HepG2 (cell line): ENCODE results near the gene SPPL3. TPM values are rescaled to one million over a fixed set of nuclear protein-coding genes. Genes with fewer than 3 reads are reported as not detected.
"Not testable (repeated sequence)": the region's sequence is repeated elsewhere in the genome, so short reads cannot be mapped to it uniquely, and the experiment has no call there.

Experiments used
- ATAC-seq: fragments of 200-7000 bp; cut with Tn5 transposase; 3 replicates; pipeline ENCODE4 v1.9.1; 2020; ENCODE audit warnings: mild to moderate bottlenecking, moderate library complexity
- BruUV-seq: library from RNA; stranded (reverse); fragments of 400-500 nt; replicated peaks from 2 replicates; lab custom pipeline; 2021; lab: Mats Ljungman, UMichigan
- CTCF ChIA-PET: fragments of 300-600 bp; formaldehyde crosslinking; extraction: SDS; loops from one replicate; lab custom pipeline; 2021; ENCODE audit warnings: low total read pairs, inconsistent platforms, low intra/inter-chr PET ratio; lab: Yijun Ruan, JAX
- POLR2A ChIA-PET: fragments of 350-600 bp; sonication (Branson Sonifier 250); formaldehyde crosslinking; loops from one replicate; lab custom pipeline; 2020; ENCODE audit warnings: antibody characterized with exemption, inconsistent platforms; lab: Yijun Ruan, JAX
- DNase-seq: peaks from one replicate; pipeline ENCODE4 v3.0.0-alpha.2; 2015; ENCODE audit warnings: low spot score
- FAIRE-seq: peaks from 3 replicates; lab custom pipeline; 2011; peaks lifted over from hg19 to GRCh38; lab: Jason Lieb, UNC
- H2AFZ ChIP-seq: one replicate; pipeline ENCODE4 v1.6.1; 2011; ENCODE audit warnings: low read length, inconsistent platforms
- H3K27ac ChIP-seq: fragments of 300-600 bp; 3 replicates; pipeline ENCODE4 v1.8.0; 2011; ENCODE audit warnings: mixed run types, mild to moderate bottlenecking, mixed read lengths, low read length, inconsistent platforms; ENCODE audit not compliant: insufficient read depth; ENCODE audit errors: extremely low read length
- H3K27me3 ChIP-seq, 2 experiments: fragments of 200-600 bp in 1 of 2; 2 replicates in 1 of 2; 3 replicates in 1 of 2; pipeline versions ENCODE4 v1.6.0 to v1.8.0; 2011; ENCODE audit warnings: low read length in 2 of 2, mild to moderate bottlenecking in 2 of 2, moderate library complexity in 2 of 2, inconsistent platforms in 1 of 2; ENCODE audit not compliant: insufficient read depth in 2 of 2, control insufficient read depth in 1 of 2
- H3K36me3 ChIP-seq, 2 experiments: fragments of 200-600 bp in 1 of 2; replicated peaks in 1 of 2; 2 replicates in 1 of 2; 3 replicates in 1 of 2; pipeline versions ENCODE4 v1.5.1 to v1.8.0; 2011; ENCODE audit warnings: low read length in 2 of 2, inconsistent platforms in 1 of 2; ENCODE audit not compliant: insufficient read depth in 2 of 2, control insufficient read depth in 1 of 2
- H3K4me1 ChIP-seq: 2 replicates; pipeline ENCODE4 v1.5.1; 2012; ENCODE audit warnings: low read length, inconsistent platforms; ENCODE audit not compliant: insufficient read depth
- H3K4me2 ChIP-seq: 2 replicates; pipeline ENCODE4 v1.6.0; 2011; ENCODE audit warnings: low read depth, low read length, inconsistent platforms
- H3K4me3 ChIP-seq, 3 experiments: fragments of 200-600 bp in 1 of 3; sonication (generic), shearing (Covaris generic) in 1 of 3; replicated peaks in 1 of 3; 2 replicates each; pipeline ENCODE4 v1.5.1; 2011 to 2016; ENCODE audit warnings: low read length in 3 of 3, inconsistent platforms in 2 of 3, low read depth in 2 of 3, mild to moderate bottlenecking in 2 of 3, control low read depth in 1 of 3, mixed read lengths in 1 of 3; ENCODE audit not compliant: insufficient read depth in 1 of 3
- H3K79me2 ChIP-seq: one replicate; pipeline ENCODE4 v1.6.1; 2011; ENCODE audit warnings: low read length, inconsistent platforms; ENCODE audit not compliant: insufficient read depth
- H3K9ac ChIP-seq: 2 replicates; pipeline ENCODE4 v1.6.0; 2011; ENCODE audit warnings: mild to moderate bottlenecking, low read depth, low read length, inconsistent platforms; ENCODE audit not compliant: insufficient read depth
- H3K9me3 ChIP-seq: 2 replicates; pipeline ENCODE4 v1.5.1; 2012; ENCODE audit warnings: mild to moderate bottlenecking, low read length
- H4K20me1 ChIP-seq: 2 replicates; pipeline ENCODE4 v1.6.0; 2011; ENCODE audit warnings: inconsistent platforms, mild to moderate bottlenecking, low read length, moderate library complexity; ENCODE audit not compliant: insufficient read depth
- HIVEP1 ChIP-seq: sonication (generic); formaldehyde crosslinking; IDR thresholded peaks from 2 replicates; pipeline ENCODE4 v1.4.0; 2020; ENCODE audit warnings: mild to moderate bottlenecking, missing genetic modification reagents
- NFATC3 ChIP-seq: sonication (generic); formaldehyde crosslinking; IDR thresholded peaks from 2 replicates; pipeline ENCODE4 v1.5.1; 2020; ENCODE audit warnings: mild to moderate bottlenecking, missing genetic modification reagents
- NFYC ChIP-seq: IDR thresholded peaks from 2 replicates; pipeline ENCODE4 v1.6.1; 2016; ENCODE audit warnings: missing genetic modification reagents, missing compliant biosample characterization
- SMAD3 ChIP-seq: sonication (generic); formaldehyde crosslinking; IDR thresholded peaks from 2 replicates; pipeline ENCODE4 v1.4.0; 2020; ENCODE audit warnings: missing genetic modification reagents
- TARDBP ChIP-seq: sonication (generic); formaldehyde crosslinking; IDR thresholded peaks from 2 replicates; pipeline ENCODE4 v1.8.0; 2022; ENCODE audit warnings: mild to moderate bottlenecking, missing genetic modification reagents
- ZNF296 ChIP-seq: sonication (generic); formaldehyde crosslinking; conservative IDR thresholded peaks from 2 replicates; pipeline ENCODE4 v1.5.0; 2020; ENCODE audit warnings: mild to moderate bottlenecking, missing genetic modification reagents
- ZNF7 ChIP-seq: IDR thresholded peaks from 2 replicates; pipeline ENCODE4 v1.6.1; 2016; ENCODE audit warnings: missing biosample characterization, missing genetic modification reagents
- ZNF883 ChIP-seq: sonication (generic); formaldehyde crosslinking; IDR thresholded peaks from 2 replicates; pipeline ENCODE4 v1.5.1; 2020; ENCODE audit warnings: mild to moderate bottlenecking, missing genetic modification reagents; ENCODE audit errors: not compliant biosample characterization
- WGBS: methylation state at CpG from one replicate; pipeline ENCODE4 v1.1.6; 2017; ENCODE audit warnings: low lambda C conversion rate; 5-methylcytosine and 5-hydroxymethylcytosine counted together
- in situ Hi-C: cut with HindIII; loops from 2 replicates; pipeline ENCODE4 v1.10.0; 2017; ENCODE audit warnings: low pct_unique_long_range_greater_than_20kb; ENCODE audit not compliant: extremely low pct_ligation_motif_present
- intact Hi-C: fragments of 100-400 bp; cut with micrococcal nuclease; formaldehyde crosslinking; loops from one replicate; pipeline ENCODE4 v1.10.0; 2022; ENCODE audit not compliant: unreplicated experiment
- polyA plus RNA-seq, 8 experiments: library from polyadenylated mRNA; depleted of rRNA in 3 of 8; stranded (reverse) in 7 of 8; unstranded in 1 of 8; fragments of >200 nt; fragmentation: Illumina TruSeq in 4 of 8; extraction: Trizol in 4 of 8; gene quantifications; 2 replicates each; pipeline versions ENCODE4 v1.2.1 to v1.2.3, GENCODE V29; 2011 to 2016; ENCODE audit warnings: low read depth in 4 of 8, missing spikeins in 1 of 8, mixed read lengths in 1 of 8; ENCODE audit not compliant: insufficient read depth in 1 of 8
- total RNA-seq, 5 experiments: library from RNA; depleted of rRNA; stranded (reverse); fragments of >200 nt; fragmentation: Illumina TruSeq; extraction: Trizol; gene quantifications; 2 replicates each; pipeline ENCODE4 v1.2.3, GENCODE V29; 2016; ENCODE audit warnings: low read depth in 1 of 5
- TF ChIP-seq, protein P1 (sequence below): fragments of 450-650 bp; IDR thresholded peaks from 2 replicates; pipeline ENCODE4 v1.6.1; 2016
- TF ChIP-seq, protein P2 (sequence below): IDR thresholded peaks from 2 replicates; pipeline ENCODE4 v1.6.1; 2016; ENCODE audit warnings: missing biosample characterization, missing genetic modification reagents, low read depth

SPPL3 gene
- total and polyA plus RNA-seq, 2 of the 13 experiments (the other 11 are each of a cell fraction or from before 2014, with no cell fraction given), result 8.9 to 9.1 TPM

DNA sequence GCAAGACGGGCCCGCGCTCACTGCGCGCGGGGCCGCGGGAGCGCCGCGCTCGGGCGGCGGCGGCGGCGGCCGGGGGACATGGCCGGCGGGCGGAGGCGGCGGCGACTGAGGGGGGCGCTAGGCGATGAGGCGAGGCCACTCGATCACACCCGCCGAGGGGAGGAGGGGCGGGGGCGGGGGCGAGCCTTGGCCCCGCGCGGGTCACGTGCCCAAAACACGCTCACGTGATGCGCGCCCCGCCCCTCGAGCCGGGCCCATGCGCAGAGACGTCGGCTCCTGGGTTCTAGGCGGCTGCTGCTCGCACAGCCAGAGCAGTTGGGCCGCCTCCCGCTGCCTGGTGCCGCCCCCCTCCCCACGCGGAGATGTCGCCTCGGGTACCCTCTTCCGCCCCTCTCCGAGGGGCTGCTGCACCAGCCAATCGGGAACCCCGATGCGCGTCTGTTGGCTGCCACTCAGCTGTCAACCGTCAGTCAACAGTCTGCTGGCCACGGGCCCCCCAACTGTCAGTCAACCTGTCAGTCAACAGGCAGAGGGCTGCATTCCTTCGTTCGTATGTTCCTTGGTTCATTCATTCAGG is at the start of gene SPPL3 (continued):
- TF ChIP-seq ZNF296, result no peak
- TF ChIP-seq NFYC (CRISPR knock-in tag), result peak; percentile 57
- TF ChIP-seq, protein P1, sequence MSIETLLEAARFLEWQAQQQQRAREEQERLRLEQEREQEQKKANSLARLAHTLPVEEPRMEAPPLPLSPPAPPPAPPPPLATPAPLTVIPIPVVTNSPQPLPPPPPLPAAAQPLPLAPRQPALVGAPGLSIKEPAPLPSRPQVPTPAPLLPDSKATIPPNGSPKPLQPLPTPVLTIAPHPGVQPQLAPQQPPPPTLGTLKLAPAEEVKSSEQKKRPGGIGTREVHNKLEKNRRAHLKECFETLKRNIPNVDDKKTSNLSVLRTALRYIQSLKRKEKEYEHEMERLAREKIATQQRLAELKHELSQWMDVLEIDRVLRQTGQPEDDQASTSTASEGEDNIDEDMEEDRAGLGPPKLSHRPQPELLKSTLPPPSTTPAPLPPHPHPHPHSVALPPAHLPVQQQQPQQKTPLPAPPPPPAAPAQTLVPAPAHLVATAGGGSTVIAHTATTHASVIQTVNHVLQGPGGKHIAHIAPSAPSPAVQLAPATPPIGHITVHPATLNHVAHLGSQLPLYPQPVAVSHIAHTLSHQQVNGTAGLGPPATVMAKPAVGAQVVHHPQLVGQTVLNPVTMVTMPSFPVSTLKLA, result peak; percentile 86
- peak; percentile 36 for TF ChIP-seq ZNF883 (CRISPR knock-in tag)
- no peak for TF ChIP-seq HIVEP1 (CRISPR knock-in tag)
- TF ChIP-seq, protein P2, sequence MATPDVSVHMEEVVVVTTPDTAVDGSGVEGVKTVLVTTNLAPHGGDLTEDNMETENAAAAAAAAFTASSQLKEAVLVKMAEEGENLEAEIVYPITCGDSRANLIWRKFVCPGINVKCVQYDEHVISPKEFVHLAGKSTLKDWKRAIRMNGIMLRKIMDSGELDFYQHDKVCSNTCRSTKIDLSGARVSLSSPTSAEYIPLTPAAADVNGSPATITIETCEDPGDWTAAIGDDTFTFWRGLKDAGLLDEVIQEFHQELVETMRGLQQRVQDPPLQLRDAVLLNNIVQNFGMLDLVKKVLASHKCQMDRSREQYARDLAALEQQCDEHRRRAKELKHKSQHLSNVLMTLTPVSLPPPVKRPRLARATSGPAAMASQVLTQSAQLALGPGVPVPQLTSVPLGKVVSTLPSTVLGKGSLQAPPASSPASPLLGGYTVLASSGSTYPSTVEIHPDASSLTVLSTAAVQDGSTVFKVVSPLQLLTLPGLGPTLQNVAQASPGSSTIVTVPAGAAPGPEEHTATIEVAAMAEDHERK (CRISPR knock-in tag), result no peak
- 0 out of 2 replicates have a peak, but pooled peaks have one; percentile 49 for TF ChIP-seq NFATC3
- peak; percentile 49; the same call in 1 of the 2 replicates for TF ChIP-seq TARDBP (CRISPR knock-in tag)

DNA sequence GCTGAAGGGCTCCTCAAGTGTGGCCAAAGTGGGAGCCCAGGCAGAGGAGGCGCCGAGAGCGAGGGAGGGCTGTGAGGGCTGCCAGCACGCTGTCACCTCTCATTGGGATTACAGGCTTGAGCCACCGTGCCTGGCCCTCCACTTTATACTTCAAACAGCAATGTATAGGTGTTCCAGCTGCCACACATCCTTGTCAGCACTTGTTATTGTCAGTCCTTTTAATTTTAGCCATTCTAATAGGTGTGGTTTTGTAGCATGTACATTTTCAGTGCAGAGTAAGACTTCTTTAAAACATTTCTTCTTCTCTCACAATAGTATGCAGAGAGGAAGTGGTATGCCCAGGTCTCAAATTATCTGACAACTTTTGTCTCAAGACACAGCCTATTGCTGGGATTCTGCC is 46.6 kb upstream of the SPPL3 start:
- FAIRE-seq (no peak), DNase-seq (no peak), ATAC-seq (no peak)
- no peak overlapping the region for H3K4me3 ChIP-seq
- WGBS, result 83% methylated on average over 4 of the region's 5 CpGs
- no peaks in the 10 kb centered on the region for H3K36me3 ChIP-seq
- H4K20me1 ChIP-seq, result no peaks in the 10 kb centered on the region
- no peaks in the 10 kb centered on the region for H3K27me3 ChIP-seq
- CTCF ChIA-PET, result no interaction called here
- no TSS peak for BruUV-seq
- no peaks in the 10 kb centered on the region for H3K9me3 ChIP-seq
- H2AFZ ChIP-seq, result no peak overlapping the region
- no peak for TF ChIP-seq SMAD3 (CRISPR knock-in tag)
- peak; percentile 95 for TF ChIP-seq ZNF7 (CRISPR knock-in tag)
- H3K4me2 ChIP-seq, result no peak overlapping the region
- no peak overlapping the region for H3K27ac ChIP-seq
- intact Hi-C loops, result no loop called here
- H3K9ac ChIP-seq, result no peak overlapping the region
- H3K4me1 ChIP-seq, result peaks cover 11% of the 10 kb centered on the region; the same call in 1 of the 2 replicates
- POLR2A ChIA-PET, result no interaction called here
- in situ Hi-C loops, result no loop called here
- H3K79me2 ChIP-seq, result no peaks in the 10 kb centered on the region

DNA sequence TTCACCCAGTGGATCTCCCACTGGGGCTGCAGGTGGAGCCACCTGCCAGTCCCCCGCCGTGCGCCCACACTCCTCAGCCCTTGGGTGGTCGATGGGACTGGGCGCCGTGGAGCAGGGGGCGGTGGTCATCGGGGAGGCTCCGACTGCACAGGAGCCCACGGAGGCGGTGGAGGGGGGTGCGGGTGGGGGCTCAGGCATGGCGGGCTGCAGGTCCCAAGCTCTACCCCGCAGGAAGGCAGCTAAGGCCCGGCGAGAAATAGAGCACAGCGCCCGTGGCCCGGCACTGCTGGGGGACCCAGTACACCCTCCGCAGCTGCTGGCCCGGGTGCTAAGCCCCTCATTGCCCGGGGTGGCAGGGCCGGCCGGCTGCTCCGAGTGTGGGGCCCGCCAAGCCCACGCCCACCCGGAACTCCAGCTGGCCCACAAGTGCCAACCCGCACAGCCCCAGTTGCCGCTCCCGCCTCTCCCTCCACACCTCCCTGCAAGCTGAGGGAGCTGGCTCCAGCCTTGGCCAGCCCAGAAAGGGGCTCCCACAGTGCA is 46.2 kb upstream of the SPPL3 start:
- H3K4me2 ChIP-seq, DNase-seq, H3K4me3 ChIP-seq, H3K36me3 ChIP-seq, H2AFZ ChIP-seq, H3K9me3 ChIP-seq, H3K27me3 ChIP-seq, H3K27ac ChIP-seq, H3K79me2 ChIP-seq, ATAC-seq, POLR2A ChIA-PET, H4K20me1 ChIP-seq, in situ Hi-C loops, FAIRE-seq, BruUV-seq, intact Hi-C loops, CTCF ChIA-PET, H3K9ac ChIP-seq: not testable (repeated sequence)
- 80% methylated on average over 3 of the region's 31 CpGs for WGBS
- peaks cover 12% of the 10 kb centered on the region for H3K4me1 ChIP-seq
